Measurements from ENCODE around the gene RORC.

DNA sequence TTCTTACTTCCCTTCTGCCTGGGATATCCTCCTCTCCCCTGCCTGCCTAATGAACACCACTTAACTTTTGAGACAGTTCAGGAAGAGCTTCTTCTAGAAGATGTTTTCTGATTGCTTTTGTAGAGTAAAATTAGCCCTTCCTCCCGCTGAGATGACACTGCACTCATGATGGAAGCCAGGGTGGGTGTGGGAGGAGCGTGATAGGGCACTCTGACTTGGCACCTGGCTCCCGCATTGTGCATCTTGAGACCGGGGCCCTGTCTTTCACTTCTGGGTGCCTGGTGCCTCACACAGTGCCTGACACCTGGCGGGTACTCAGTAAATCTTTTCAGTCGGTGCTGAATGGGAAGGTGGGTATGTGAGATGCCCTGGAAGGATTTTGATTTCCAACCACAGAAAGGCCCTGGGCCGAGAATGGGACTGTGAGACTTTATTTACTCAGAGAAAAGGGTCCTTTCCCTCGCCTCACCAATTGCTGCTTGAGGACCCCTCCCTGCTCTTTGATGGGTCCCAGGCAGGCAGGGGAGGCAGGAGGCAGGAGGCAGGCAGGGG lies 15.2 kb upstream of the RORC start:
- TF ChIP-seq, protein P1, sequence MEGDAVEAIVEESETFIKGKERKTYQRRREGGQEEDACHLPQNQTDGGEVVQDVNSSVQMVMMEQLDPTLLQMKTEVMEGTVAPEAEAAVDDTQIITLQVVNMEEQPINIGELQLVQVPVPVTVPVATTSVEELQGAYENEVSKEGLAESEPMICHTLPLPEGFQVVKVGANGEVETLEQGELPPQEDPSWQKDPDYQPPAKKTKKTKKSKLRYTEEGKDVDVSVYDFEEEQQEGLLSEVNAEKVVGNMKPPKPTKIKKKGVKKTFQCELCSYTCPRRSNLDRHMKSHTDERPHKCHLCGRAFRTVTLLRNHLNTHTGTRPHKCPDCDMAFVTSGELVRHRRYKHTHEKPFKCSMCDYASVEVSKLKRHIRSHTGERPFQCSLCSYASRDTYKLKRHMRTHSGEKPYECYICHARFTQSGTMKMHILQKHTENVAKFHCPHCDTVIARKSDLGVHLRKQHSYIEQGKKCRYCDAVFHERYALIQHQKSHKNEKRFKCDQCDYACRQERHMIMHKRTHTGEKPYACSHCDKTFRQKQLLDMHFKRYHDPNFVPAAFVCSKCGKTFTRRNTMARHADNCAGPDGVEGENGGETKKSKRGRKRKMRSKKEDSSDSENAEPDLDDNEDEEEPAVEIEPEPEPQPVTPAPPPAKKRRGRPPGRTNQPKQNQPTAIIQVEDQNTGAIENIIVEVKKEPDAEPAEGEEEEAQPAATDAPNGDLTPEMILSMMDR (optimal IDR thresholded peaks at IDR 0.05 in 1 of 3, IDR thresholded peaks at IDR 0.05 in 1 of 3, conservative IDR thresholded peaks at IDR 0.05 in 1 of 3; ENCODE audit: extremely low read depth in 1 of 3, insufficient read depth in 2 of 3, low read length in 3 of 3): no peak
- no peak for TF ChIP-seq EZH2 (IDR thresholded peaks at IDR 0.05; ENCODE audit: low read length)

Measured in keratinocyte (primary cell).